Measurements from ENCODE around the gene ELMO1. TPM values are rescaled to one million over a fixed set of nuclear protein-coding genes. Genes with fewer than 3 reads are reported as not detected.

Gene ELMO1
- total RNA-seq, 1 donor from 2014 or later: 0.13 TPM

DNA sequence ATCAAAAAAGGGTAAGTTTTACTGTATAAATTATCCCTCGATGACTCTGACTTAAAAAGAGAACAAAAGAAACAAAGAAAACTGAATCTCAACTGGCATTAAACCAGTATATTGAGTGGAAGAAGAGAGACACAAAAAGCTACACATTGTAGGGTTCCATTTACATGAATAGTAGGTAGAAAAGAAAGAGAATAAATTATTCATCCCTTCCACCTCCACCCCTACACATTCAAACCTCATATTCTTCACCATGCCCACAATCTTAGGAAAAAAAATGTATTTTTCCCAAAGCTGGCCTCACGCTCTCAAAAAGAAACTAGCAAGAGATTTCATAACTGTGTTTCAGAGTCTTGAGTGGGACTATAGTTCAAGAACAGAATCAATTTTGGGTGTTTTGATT is 377.5 kb downstream of the ELMO1 start:
- DNase-seq (ENCODE audit: low read depth): no peak

DNA sequence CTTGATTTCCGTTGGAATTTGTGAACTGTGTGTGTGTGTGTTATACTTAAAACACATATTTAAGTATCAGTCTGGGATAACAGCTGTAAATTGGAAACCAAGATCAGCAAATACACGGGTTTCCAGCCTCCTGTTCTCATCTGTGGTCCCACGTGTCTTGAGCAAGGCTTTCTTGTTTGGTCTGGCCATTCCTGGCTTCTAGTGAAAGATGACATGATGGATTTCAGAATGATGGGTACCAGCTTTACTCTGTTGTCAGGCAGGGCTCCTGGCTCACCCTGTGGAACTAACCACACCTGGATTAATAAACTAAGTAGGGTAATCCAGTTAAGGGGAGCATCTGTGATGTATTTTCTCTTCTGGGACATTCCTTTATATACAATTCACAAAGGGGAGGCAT is 378.2 kb downstream of the ELMO1 start:
- no peak for DNase-seq (ENCODE audit: low read depth)

DNA sequence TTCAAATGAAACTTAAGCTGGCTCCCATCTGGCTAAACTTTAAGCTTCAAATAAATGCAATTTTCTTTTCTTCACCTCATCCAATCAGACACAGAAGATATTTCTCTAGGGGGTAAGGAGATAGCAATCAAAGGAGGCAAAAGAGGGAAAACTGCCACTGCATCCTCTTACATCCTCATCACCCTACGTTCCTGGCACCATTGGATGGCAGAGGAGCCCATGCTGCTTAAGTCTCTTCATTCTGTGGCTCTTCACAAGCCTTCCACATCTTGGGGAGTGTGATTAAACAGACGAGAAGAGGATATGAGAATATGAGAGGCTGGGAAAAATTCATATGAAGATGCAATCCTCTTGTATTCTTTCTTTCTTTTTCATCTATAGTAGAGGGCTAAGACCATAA is 378.6 kb downstream of the ELMO1 start:
- DNase-seq (ENCODE audit: low read depth): no peak

DNA sequence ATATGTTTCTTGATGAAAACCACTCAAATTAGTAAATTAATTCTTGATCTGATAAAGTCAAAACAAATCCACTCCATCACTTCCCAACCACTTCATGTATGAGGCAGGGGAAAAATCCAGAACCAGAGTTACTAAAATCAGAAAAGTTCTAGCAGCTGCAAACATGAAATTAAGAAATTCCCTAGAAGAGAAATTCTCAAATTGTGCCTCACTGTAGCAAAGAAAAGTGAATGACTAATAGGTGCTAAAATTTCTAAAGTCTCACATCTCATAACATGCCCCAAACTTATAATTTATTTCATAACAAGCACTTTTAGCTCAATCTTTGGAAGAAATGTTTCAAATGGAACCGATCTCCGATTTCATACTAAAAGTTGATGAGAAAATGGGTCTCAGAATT is 379.3 kb downstream of the ELMO1 start:
- DNase-seq (ENCODE audit: low read depth): no peak

DNA sequence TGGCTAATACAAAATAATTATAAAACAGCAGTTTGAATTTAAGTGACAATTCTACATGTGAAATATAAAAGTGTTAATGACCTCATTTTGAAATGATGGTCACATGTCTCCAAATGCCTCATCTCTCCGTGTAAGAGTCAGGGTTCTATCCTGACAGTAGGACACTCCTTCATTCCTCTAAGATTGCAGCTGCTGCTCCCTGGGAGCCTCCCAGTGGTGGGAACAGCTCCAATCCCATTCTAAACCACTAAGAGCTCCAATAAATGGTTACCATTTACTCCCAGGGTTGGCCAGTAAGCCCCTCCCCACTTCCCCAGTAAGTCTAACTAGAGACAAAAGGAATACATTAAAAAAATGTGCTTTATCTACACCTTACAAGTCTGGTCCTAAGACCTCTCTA is 379.8 kb downstream of the ELMO1 start:
- peak; percentile 98 for DNase-seq (ENCODE audit: low read depth)

DNA sequence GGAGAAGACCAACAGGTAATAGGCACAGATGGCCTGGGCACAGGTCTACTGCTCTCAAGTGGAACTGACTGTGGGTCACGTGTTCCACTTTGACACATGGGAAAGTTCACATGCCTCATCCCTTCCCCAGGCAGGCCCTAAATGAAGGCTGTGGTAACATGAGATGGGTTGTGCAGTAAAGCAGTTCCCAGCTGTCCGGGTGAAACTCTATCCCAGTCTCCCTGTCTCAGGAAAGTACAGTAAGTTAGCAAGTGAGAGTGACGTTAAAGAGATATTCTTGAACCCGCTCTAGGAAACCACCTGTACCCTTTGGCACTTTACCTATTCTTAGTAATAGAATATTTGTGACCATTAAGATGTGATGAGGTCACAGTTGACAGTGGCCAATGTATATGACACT is 380.6 kb downstream of the ELMO1 start:
- DNase-seq (ENCODE audit: low read depth): peak; percentile 99

DNA sequence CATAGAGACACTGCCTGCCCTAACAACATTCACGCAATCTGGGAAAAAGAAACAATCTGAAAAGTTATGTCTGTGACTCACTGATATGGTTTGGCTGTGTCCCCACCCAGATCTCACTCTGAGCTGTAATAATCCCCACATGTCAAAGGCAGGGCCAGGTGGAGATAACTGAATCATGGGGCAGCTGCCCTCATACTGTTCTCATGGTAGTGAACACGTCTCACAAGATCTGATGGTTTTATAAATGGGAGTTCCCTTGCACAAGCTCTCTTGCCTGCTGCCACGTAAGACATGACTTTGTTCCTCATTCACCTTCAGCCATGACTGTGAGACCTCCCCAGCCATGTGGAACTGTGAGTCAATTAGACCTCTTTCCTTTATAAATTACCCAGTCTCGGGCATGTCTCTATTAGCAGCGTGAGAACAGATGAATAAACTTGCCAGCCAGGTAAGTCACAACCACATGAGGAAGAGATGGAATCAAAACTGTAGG is 382.8 kb downstream of the ELMO1 start:
- peak; percentile 97 for DNase-seq (ENCODE audit: low read depth)

DNA sequence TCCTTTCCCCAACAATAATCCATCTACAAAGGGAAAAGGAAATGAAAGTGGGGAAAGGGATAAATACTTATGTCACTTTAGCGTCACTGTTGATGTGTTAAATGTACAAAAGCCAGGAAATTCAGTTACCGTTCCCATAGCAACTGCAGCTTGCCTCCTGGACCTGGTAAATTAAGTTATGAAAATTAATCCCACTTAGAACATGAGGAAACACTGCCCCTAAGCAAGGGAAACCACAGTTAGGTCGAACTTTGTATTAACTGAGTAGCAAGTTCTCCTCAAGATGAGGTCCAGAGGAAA is 386.2 kb downstream of the ELMO1 start:
- DNase-seq (ENCODE audit: low read depth): no peak

DNA sequence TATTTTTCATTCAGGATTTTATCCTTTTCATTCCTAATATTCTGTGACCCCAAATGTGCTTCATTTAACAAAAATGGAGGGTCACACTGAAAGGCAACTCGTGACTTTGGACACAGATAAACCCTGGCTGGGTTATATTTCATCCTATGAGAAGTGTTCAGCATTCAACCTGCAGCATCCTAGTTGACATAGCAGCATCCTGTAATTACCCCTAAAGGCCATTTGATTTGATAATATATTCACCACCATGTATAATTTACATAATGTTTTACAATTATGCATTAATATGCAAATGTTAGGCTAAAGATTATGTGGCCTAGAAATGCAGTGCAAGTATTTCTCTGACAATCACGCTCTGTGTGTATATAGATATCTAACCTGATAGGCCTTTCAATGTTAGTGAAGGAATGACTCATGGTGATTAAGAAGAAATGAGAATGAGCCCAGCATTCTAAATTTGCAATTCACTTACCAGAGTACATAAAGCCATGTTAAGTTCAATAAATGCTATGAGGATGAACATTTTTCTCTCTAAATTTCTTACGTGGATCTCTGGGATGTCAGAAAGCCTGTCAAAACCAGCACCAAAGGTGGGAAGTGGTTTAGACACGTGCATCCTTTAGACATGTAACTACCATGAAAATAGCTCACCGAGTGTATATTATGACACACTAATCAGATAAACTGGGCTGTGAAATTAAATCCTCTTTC is 386.7 kb downstream of the ELMO1 start:
- DNase-seq (ENCODE audit: low read depth): no peak

DNA sequence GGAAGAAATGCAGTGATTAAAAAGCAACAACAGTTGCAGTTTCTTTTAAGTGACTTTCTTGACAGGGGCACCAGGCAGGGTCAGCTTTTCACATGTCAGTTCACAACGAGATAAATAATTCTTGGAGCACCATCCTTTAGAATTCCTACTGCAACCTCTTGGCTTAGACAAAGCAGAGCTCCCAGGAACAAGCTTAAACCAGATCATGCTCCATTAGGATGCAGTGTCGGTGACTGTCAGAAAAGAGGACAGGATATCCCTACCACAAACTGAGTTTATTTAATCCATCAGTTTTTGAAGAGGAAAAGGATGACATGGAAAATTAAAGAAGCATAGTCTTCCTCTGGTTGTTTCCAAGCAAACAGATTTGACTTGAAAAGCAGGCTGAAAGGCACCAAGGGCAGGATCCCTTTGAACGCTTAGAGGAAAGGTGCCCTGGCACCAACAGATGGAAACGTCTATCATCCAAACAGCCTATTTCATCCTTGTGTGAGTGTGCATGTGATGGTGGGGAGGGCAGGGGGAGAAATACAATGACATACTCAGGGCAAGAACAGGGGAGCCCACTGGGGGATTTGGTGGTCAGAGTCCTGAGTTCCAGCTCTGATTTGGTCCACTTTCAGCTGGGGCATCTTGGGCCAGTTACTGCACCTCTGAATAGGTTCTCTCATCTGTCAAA is 392.3 kb downstream of the ELMO1 start:
- DNase-seq (ENCODE audit: low read depth): no peak

DNA sequence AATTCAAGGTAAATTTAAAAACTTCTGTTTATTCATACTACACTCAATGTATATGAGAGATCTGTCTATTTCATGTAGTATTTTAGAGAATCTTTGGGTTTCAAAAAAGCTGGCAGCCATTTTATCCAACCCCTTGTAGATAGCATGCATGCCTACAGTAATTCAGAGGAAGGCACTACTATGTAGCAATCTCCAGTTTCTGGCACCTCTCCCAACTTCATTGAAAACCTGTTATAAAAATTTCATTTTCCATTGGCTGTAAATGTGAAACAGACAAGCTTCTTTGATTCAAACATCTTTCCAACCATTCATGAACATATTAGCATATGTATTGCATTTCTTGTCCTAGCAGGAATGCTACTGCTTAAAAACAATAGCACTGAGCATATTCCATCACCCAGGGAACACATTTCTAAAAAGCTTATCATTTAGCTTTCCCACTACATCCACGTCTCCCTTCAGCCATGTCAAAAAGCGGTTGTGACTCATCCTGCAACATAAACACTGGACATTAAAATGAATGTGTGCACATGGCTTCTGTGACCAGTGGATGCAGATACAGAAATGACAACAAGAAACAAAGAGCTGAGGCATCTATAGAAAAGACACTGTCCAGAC is 393.9 kb downstream of the ELMO1 start:
- DNase-seq (ENCODE audit: low read depth): no peak

DNA sequence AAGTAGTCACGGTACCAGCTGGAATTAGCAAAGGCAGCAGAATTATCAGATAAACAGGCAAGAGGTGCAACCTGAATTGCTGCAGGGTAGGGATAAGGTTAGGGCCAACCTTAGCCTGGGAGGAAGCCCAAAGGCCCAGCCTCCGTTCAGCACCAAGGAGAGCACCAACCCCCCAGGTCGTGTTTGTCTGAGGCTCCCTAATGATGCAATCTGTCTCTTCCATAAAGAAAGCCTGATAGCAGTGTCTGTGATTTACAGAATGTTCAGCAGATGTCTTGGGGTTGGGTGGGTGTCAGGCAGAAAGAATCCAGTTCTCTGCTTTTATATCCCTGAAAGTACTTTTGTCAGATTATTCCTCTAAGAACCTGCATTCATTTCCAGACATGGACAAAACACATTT is 396.0 kb downstream of the ELMO1 start:
- DNase-seq (ENCODE audit: low read depth): peak; percentile 83

DNA sequence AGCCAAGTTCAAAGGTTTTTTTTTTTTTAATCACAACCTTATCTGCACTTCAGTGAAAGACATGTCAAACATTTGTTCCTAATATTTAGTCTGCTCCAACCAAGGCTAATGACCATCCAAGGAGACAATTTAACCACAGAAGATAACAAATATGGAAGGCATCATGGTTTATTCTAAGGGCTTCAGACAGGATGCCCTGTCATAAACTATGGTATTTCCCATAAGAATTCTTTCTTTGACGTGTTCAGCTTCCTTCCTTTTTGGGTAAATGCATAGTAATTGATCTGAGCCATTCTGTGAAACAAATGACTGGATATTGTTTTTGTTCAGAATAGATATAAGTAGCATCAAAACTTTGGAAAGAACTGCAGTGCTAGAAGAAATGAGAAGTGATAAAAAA is 397.9 kb downstream of the ELMO1 start:
- no peak for DNase-seq (ENCODE audit: low read depth)

DNA sequence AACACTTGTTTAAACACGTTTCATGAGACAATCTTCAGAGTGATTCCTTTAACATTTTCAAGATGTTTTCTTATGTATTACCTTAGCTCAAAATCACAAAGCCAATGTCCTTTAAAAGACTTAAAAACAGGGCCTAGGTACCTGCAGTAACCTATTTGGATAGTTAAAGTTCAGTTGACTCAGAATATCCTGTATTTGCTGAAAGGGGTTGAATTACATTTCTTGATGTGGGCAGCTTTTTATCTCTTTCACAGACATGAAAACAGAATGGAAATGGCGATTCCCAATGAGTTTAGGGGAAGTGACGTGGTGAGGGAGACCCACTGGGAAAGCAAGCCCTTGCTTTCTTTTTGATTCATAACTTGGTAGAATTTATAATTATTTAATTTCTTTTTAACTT is 400.0 kb downstream of the ELMO1 start:
- no peak for DNase-seq (ENCODE audit: low read depth)

DNA sequence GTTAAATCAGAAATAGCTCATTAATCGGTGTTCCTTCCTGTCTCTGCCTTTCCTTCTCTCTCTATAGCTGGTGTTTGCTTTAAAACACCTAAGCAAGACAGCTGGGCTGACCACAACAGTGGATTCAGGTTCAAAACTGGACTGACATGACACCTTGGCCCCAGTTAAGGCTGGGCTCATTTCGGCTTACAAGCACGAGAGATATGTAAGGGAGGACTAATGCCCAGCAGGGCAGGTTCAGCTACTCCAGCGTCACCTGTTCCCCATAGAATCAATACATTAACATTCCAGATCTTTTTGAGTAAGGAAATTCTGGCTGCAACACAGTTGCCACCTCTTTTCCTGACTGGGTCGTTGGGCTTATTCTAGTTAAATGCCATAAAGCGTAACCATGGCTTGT is 401.4 kb downstream of the ELMO1 start:
- DNase-seq (ENCODE audit: low read depth): no peak

DNA sequence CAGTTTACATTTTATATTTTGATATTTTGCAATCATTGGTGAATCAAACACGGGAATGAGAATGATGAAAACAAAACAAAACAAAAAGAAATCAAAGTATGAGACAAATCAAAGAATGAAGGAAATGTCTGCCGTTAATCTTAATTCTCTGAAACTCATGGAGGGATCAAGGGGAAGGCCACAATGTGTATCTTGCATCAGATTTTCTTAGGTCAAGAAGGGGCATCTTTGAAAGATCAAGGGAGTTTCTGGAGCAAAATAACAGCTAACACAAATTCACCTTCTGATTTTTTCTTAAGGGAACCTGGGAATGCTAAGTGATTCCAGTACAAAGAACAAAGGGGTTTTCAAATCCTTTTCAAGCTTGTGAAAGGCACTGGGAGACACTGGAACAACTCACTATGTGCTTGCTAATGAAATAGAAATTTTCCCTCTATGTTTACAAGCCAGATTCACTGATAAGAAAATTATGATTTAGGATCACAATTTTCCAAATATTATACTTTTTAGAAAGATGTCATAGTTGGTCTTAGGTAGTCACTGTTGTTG is 402.1 kb downstream of the ELMO1 start:
- no peak for DNase-seq (ENCODE audit: low read depth)

DNA sequence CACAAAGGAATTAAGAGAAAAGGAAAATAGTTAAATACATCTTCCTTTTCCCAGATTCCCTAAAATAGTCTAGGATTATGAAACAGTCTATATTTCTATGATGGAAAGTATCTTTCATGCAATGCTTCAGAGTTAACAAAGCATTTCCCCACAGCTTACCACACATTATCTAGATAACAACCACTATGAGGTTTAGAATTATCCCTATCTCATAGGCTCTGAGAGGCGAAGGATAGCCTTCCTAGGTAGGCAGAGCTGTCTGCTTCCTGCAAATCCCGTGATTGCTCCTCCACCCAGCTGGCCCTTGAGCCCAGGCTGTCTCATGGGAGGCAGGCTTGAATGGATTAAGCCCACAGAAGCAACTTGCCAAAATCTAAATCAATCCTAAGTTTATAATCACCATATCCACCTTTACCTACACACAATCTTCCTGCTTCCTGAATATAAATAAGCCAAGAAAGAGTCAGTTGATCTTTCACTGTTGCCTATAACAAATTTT is 402.9 kb downstream of the ELMO1 start:
- DNase-seq (ENCODE audit: low read depth): no peak

DNA sequence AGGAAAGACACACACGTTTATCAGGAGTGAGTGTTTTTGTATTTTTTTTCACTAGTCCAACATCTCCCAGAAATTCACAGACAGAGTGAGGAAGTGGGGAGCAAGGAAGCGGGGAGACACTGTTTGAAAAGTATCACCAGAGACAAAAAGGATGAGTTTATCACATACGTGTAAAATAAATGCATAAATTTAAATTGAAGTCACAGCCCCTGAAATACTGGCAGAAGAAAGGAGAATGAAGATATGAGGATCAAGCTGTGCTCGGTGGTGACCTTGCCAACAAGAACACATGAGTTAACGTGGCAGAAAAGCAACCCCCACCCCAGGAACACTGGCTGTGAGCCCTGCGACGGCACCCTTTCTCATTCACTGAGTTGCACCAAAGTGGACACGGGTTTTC is 407.2 kb downstream of the ELMO1 start:
- DNase-seq (ENCODE audit: low read depth): no peak

DNA sequence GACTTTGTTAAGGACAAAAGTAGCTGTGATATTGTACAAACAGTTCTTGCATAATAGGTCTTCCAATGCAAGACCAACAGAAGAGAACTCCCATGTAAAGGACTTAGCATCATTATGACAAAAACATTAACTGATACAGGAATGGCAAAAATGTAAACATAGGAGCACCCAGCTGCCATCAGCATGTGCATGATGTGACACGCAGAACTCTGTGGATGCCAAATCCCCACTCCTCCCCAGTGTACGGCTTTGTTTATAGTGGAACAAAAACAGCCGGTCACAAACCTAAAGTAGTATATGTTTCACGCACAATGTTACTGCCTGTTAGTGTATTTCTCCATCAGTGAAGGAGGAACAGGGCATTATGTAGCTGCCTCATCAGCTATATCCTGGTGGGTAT is 408.3 kb downstream of the ELMO1 start:
- no peak for DNase-seq (ENCODE audit: low read depth)

DNA sequence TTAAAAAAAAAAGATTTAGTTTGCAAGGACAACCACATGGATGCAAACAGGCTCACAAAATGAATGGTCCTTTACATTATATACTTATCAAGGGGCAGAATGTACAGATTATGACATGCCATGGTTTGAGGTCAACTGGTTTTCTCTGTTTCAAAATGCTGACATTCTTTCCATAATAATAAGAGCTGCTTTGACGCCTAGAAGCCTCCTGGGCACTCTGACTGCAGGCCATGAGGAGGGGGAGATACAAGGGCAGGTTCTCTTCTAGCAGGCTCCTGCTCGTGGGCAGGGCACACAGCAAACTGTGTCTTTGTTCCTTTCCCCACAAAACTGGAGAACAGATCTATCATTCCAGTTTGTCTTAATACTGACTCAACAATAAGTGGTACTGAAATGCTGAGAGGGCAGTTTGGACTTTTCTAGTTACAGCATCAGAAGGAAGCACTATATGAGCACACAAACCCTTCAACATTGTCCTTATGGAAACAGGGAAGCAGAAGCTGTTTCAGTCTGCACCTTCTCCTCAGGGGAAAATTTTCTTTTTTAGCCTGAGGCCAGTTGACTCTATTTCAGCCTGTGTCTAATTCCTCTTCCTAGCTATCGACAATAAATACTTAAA is 409.4 kb downstream of the ELMO1 start:
- DNase-seq (ENCODE audit: low read depth): no peak

DNA sequence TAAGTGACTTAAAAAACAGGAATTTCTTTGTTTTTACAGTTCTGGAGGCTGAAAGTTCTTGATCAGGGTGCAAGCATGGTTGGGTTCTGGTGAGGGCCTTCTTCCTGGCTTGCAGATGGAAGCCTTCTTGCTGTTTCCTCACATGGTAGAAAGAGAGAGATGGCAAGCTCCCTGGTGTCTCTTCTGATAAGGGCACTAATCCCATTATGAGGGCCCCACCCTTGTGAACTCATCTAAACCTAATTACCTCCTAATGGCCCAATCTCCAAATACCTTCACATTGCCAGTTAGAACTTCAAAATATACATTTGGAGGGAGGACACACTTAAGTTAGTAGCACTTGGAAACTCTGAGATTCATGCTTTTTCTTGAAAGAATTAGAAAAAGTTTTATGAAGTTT is 410.0 kb downstream of the ELMO1 start:
- no peak for DNase-seq (ENCODE audit: low read depth)

DNA sequence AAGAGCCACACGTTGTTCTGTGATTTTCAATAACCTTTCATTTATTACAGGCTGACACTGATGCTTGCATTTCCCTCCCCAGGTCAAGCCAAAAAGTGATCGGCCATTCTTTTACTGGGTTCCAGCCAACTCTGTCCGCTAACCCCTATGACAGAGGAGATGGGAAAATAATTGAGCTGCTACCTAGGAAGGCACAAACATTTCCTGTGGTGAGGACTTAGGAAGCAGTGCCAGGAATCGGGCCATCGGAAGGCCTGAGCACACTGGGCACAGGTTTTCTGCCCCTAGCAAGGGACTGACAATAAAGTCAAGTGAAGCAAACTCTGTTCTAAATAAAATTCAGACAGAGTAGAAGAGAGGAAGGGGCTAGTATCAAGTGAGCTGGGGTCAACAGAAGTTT is 411.4 kb downstream of the ELMO1 start:
- DNase-seq (ENCODE audit: low read depth): no peak

Measured in myocyte (in vitro differentiated cells).